Stimulated activated CD8-positive, alpha-beta memory T cell treated with anti-CD3 and anti-CD28 coated beads, Interleukin-4, amount 100 ng/mL, for 4 hours (primary cell): ENCODE results near the gene CACNG1.
"Not testable (repeated sequence)": the region's sequence is repeated elsewhere in the genome, so short reads cannot be mapped to it uniquely, and the experiment has no call there.

ENCODE experiments used
- DNase-seq, 2 donors: peaks; one replicate each; pipeline ENCODE4 v3.0.0-alpha.2; 2020; ENCODE audit warnings: low read depth in 2 of 2, low spot score in 1 of 2

CACNG1 gene

DNA sequence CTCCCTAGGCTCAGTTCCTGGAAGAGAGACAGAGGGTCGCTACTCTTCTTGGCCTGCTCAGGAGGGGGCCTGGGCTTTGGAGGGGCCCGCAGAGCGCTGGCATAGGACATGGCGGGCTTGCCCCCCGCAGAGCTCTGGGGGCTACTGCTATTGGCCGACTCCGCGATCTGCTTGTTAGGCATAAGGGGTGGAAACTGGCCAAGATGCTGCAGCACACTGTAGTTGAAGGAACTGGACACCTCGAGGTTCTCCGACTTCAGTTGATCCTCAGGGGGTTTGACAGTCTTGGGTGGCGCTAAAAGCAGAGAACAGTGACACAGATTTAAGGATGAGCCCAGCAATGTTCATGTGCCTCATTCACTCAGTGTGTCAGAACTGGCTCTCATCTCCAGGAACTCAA, 33.9 kb downstream of the CACNG1 start:
- DNase-seq = no peak

DNA sequence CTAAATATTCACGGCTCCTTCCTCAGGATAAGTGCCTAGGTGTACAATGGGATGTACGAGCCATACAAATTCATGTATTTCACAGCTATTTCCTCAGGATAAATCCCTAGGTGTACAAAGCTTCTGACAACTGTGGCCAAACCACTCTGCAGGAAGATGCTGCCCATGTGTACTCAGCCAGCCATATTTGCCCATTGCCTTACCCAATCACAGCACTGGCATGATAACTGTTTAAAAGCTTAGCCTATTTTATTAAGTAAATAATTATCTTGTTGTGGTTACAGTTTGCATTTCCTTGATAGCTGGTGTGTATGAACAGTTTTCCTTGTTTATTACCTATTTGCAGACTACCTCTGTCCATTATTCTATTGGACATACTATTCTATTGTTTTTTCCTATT, 35.1 kb downstream of the CACNG1 start:
- DNase-seq = no peak

DNA sequence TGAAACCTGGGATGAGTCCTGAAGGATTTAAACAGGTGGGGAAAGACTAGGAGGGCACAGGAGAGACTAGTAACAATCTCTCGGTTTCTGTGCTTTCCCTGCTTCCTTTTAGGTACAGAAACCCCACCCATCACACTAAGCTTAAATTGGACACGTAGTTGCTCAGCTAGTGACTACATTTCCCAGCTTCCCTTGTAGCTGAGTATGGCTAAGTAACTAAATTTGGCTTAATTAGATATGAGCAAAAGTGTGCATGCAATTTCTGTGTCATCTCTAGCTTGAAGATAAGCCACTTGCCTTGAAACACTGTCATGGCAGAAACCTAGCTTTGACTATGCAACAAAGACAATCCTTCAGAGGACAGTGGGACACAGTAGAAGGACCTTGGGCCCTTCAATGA, 36.5 kb downstream of the CACNG1 start:
- no peak for DNase-seq

DNA sequence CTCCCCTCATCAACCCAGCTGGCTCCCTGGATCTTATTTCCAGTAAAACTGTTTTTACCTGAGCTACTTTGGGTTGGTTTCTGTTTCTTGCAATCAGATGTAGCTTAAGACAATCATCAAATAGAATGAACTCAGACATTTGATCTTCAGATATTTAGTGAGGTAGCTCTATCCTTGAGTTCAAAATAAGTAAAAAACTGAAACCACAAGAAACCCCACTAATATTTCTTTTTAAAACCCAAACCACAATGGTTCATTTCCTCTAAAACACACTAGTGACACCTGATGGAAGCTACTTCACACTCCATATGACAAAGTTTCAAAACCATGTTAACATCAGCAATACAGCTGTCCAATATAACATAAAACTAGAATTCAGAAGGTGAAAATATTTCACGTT, 37.8 kb downstream of the CACNG1 start:
- DNase-seq = no peak

DNA sequence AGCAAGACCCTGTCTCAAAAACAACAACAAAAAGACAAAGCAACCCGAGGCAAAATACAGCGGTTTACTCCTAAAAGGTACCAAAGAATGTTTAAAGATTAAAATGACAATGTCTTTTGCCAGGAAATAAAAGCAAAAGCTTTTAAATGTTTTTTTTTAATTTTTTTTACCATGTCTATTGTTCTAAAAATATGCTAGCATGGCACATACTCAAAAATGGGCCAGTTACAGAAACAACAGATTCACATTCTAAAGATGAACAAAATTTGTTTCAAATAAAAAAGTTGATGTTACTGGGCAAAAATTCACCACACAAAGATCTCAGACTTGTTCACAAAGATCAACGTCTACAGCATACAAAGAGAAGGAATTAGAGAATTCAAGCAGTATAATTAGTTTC, 41.1 kb downstream of the CACNG1 start:
- no peak for DNase-seq

DNA sequence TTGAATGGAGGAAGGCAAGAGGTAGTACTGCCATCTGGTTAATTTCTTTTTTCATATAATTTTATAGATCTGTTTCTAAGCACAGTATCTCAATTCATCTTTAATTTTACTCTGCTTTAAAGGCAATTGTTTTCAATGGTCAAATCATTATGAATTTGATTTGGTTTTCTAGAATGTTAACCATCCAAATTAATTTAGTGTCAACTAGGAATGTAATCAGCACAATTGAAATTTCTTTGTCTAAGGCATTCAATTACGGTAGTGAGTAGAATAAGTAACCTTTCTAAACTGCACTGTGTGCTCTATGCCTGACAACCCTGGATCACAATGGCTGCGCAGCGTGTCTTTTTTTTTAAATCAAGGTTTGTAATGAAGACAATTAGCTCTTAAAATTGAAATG, 44.3 kb downstream of the CACNG1 start:
- no peak for DNase-seq

DNA sequence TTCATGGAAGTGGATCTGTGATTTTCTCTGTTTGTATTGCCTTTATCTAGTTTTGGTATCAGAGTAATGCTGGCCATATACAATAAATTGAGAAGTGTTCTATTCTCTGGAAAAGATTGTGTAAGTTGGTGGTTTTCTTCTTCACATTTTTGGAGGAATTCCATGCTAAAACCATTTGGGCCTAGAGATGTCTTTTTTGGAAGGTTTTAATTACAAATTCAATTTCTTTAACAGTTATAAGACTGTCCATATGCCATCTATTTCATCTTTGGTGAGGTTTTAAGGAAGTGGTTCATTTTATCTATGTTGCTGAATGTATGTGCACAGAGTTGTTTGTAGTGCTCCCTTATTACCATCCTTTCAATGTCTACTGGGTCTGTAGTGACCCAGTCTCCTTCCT, 46.0 kb downstream of the CACNG1 start:
- no peak for DNase-seq

DNA sequence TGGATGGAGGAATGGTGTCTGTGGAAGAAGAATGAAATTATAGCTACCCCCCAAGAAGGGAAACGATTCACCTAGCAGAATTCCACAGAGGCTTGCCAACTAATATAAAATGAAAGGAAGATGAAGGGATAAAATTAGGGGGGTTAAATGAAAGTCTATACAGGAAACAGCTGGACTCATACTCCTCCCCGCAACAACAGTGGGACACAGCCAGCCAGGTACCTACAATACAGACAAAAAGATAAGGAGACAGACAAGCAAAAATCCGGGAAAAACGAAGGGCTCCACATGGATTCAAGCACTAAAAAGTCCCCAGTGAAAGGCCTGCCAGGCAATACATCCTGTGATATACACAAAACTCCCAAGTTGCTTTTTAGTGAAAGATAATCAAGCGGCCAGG, 47.9 kb downstream of the CACNG1 start:
- DNase-seq = no peak

DNA sequence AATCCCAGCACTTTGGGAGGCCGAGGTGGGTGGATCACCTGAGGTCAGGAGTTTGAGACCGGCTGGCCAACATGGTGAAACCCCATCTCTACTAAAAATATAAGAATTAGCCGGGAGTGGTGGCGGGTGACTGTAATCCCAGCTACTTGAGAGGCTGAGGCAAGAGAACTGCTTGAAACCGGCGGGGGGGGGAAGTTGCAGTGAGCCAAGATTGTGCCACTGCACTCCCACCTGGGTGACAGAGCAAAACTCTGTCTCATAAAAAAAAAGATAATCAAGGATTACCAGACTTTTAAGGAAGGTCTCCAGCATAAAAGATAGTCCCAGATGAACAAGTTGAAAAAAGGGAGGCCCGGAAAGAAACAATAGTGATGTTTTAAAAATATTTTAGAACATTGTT, 48.4 kb downstream of the CACNG1 start:
- DNase-seq = not testable (repeated sequence)

DNA sequence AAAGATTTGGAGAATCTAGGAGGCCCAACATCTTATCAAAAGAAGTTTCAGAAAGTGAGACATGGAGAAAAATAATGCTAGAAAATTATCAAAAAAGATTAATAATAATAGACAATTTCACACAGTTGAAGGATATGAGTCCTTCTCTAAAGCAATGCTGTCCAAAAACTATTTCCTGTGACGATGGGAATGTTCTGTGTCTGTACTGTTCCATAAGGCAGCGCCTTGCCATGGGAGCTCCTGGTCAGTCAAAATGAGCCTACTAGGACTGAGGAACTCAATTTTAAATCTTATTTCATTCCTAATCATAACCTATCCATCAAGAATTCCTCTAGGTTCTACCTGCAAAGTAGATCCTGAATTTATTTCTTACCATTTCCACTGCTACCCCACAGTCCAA, 49.0 kb downstream of the CACNG1 start:
- no peak for DNase-seq

DNA sequence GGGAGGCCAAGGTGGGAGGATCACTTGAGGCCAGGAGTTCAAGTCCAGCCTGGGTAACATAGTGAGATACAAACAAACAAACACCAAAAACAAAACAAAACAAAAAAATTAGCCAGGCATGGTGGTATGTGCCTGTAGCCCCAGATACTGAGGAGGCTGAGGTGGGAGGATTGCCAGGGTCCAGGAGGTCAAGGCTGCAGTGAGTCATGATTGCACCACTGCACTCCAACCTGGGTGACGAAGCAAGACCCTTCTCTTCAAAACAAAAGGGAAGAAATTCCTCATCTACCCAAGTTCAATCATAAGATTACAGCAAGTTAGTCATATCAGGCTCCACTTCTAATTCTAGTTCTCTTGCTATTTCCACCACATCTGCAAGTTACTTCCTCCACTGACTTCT, 50.9 kb downstream of the CACNG1 start:
- DNase-seq = not testable (repeated sequence)

DNA sequence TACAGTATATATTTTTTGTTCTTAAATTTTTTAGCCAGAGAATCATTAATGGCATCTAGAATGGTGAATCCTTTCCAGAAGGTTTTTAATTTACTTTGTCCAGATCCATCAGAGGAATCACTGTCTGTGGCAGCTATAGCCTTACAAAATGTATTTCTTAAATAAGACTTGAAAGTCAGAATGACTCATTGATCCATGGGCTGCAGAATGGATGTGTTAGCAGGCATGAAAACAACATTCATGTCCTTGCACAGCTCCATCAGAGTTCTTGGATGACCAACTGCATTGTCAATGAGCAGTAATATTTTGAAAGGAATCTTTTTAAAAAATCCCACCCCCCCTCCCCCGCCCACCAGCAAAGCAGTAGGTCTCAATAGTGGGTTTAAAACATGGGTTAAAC, 51.4 kb downstream of the CACNG1 start:
- no peak for DNase-seq

DNA sequence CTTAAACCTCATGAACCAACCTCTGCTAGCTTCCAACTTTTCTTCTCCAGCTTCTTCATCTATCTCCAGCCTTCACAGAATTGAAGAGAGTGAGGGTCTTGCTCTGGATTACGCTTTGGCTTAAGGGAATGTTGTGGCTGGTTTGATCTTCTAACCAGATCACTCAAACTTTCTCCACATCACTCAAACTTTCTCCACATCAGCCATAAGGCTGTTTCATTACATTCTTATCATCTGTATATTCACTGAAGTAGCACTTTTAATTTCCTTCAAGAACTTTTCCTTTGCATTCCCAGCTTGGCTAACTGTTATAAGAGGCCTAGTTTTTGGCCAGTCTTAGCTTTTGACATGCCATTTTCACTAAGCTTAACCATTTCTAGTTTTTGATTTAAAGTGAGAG, 52.3 kb downstream of the CACNG1 start:
- no peak for DNase-seq

DNA sequence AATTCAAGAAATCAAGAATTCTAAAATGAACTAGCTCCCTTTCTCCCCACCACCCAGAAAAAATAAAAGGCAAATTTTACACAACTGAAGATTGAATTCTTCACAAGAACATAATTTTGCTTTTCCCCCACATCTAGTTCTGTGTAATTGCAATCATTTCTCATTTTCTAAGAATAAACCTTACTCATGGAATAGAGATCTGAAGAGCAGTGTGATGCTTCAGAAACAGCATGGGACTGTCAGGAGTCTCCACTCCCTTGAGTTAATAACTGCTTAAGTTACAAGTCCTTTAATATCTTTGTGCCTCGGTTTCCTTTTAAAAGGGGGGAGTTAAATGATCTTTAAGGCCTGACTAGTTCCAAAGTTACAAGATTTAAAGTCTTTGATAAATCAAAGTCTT, 53.7 kb downstream of the CACNG1 start:
- DNase-seq = no peak

DNA sequence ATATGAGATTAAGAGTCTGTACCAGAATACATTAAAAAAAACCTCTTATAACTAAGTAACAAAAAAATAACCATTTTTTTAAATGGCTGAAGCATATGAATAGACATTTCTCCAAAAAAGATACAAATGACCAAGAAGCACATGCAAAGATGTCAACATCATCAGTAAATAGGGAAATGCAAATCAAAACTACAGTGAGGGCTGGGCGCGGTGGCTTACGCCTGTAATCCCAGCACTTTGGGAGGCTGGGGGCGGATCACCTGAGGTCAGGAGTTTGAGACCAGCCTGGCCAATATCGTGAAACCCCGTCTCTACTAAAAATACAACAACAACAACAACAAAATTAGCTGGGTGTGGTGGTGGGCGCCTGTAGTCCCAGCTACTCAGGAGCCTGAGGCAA, 60.3 kb downstream of the CACNG1 start:
- DNase-seq = not testable (repeated sequence)

DNA sequence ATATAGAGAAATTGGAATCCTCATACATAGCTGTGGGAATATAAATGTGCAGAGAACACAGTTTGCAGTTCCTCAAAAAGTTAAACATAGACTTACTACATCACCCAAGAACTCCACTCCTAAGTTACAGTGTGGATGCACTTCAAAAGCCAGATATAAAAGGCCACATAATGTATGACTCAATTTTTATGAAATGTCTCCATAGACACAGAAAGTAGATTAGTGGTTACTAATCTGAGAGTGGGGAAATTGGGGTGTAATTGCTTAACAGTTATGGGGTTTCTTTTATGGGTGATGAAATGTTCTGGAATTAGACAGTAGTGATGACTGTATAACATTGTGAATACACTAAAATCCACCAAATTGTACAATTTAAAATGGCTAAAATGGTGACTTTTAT, 60.9 kb downstream of the CACNG1 start:
- DNase-seq = no peak
